ENCODE data around the gene PIK3R1. TPM values are rescaled to one million over a fixed set of nuclear protein-coding genes. Genes with fewer than 3 reads are reported as not detected.

The PIK3R1 gene
- total RNA-seq, 1 donor from 2014 or later, result 15.5 TPM

- FAIRE-seq (no peak), DNase-seq (ENCODE audit: low read depth) (no peak)
- H3K27me3 ChIP-seq (ENCODE audit: control insufficient read depth, insufficient read depth, low read length), result no peaks in the 10 kb centered on the region
- no peaks in the 10 kb centered on the region for H3K36me3 ChIP-seq (ENCODE audit: control insufficient read depth, insufficient read depth, low read length)
- no peak for TF ChIP-seq CTCF (IDR thresholded peaks at IDR 0.05; ENCODE audit: insufficient read depth, low read length, severe bottlenecking)
- H3K4me3 ChIP-seq (ENCODE audit: low read depth, low read length), result no peak overlapping the region
Measured at GRCh38 chr5:68345582-68345981, 130.0 kb downstream of the PIK3R1 start.

GRCh38 chr5:68347536-68347935 lies 132.0 kb downstream of the PIK3R1 start:
- FAIRE-seq (no peak), DNase-seq (ENCODE audit: low read depth) (no peak)
- Histone ChIP-seq H3K4me3 (ENCODE audit: low read depth, low read length) (no peak overlapping the region), H3K36me3 (ENCODE audit: control insufficient read depth, insufficient read depth, low read length) (no peaks in the 10 kb centered on the region), H3K27me3 (ENCODE audit: control insufficient read depth, insufficient read depth, low read length) (no peaks in the 10 kb centered on the region)
- no peak for TF ChIP-seq CTCF (IDR thresholded peaks at IDR 0.05; ENCODE audit: insufficient read depth, low read length, severe bottlenecking)

- H3K4me3 ChIP-seq (ENCODE audit: low read depth, low read length), result no peak overlapping the region
- no peak for TF ChIP-seq CTCF (IDR thresholded peaks at IDR 0.05; ENCODE audit: insufficient read depth, low read length, severe bottlenecking)
- FAIRE-seq, result no peak
- DNase-seq (ENCODE audit: low read depth), result no peak
- H3K27me3 ChIP-seq (ENCODE audit: control insufficient read depth, insufficient read depth, low read length), result no peaks in the 10 kb centered on the region
- no peaks in the 10 kb centered on the region for H3K36me3 ChIP-seq (ENCODE audit: control insufficient read depth, insufficient read depth, low read length)
Measured at GRCh38 chr5:68348447-68349222, 133.1 kb downstream of the PIK3R1 start.

GRCh38 chr5:68350176-68350575 lies 134.6 kb downstream of the PIK3R1 start:
- Histone ChIP-seq H3K4me3 (ENCODE audit: low read depth, low read length) (no peak overlapping the region), H3K27me3 (ENCODE audit: control insufficient read depth, insufficient read depth, low read length) (no peaks in the 10 kb centered on the region), H3K36me3 (ENCODE audit: control insufficient read depth, insufficient read depth, low read length) (no peaks in the 10 kb centered on the region)
- FAIRE-seq (no peak), DNase-seq (ENCODE audit: low read depth) (peak; percentile 21)
- TF ChIP-seq CTCF (IDR thresholded peaks at IDR 0.05; ENCODE audit: insufficient read depth, low read length, severe bottlenecking), result no peak
